GM18519 (cell line): ENCODE measurements around the gene TNS2.
"Not testable (repeated sequence)": the region's sequence is repeated elsewhere in the genome, so short reads cannot be mapped to it uniquely, and the experiment has no call there.

Source experiments
- ATAC-seq: cut with Tn5 transposase; IDR thresholded peaks from one replicate; pipeline ENCODE4 v1.9.1; 2021; ENCODE audit warnings: mild to moderate bottlenecking, moderate library complexity; ENCODE audit not compliant: unreplicated experiment, low FRiP score

Gene TNS2

GRCh38 chr12:53105256-53105655 is 55.4 kb downstream of the TNS2 start:
- ATAC-seq = no peak

GRCh38 chr12:53105712-53106439 is 56.0 kb downstream of the TNS2 start:
- no peak for ATAC-seq

GRCh38 chr12:53107122-53107521 is 57.3 kb downstream of the TNS2 start:
- ATAC-seq = no peak

- ATAC-seq = not testable (repeated sequence)
These were observed 62.6 kb downstream of the TNS2 start for GRCh38 chr12:53112431-53112830.

GRCh38 chr12:53113136-53113705 is 63.4 kb downstream of the TNS2 start:
- no peak for ATAC-seq

- no peak for ATAC-seq
These were observed 64.1 kb downstream of the TNS2 start for GRCh38 chr12:53113951-53114350.
